ENCODE results near the gene INCENP. TPM values are rescaled to one million over a fixed set of nuclear protein-coding genes. Genes with fewer than 3 reads are reported as not detected.

Gene INCENP
- polyA plus RNA-seq, 1 donor = 51.0 TPM

DNA sequence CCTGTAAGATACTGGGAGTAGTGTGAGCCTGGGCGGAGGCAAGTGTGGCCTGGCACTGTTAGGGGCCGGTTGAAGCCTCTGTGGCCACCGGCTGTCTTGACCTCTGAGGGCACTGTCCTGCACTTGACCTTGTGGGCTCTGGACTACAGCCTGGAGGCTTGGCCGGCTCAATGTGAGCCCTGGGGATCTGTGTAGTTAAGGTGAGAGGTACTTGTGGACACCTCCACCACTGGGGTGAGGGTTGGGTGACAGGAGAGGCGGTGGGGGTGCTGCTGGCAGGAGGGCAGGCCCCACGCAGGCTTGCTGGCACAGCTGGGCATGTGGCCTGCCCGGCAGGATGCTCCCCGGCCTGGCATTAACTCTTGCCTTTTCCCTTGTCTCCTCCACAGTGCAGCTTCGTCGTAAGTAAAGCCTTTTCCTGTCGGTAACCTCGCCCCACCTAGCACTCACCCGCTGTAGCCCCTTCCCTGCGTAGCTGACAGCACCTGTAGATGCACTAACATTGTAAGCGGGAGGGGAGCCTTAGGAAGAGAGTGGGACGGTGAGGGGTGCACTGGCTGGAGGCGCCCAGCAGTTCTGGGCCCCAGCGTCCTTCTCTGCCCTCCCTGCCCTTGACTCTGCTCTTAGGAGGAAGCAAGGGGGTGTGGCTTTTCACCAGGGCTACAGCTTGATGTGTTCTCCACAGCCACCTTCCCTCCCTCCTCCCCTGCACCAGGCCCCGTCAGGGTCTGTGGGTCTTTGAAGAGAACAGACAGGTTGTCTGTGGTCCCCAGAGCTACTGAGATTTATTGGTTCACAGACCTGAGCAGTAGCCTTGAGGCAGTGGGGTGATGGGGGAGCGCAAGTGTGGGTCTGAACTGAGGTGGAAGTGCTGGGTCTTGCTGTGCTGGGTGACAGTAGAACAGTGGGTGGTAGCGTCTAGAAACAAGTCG, 17.6 kb downstream of the INCENP start:
- no peak for DNase-seq

- DNase-seq = no peak
These were observed 18.2 kb downstream of the INCENP start for GRCh38 chr11:62142043-62142375.

GRCh38 chr11:62142921-62143320, 19.1 kb downstream of the INCENP start:
- no peak for DNase-seq

- no peak for DNase-seq
These were observed 19.9 kb downstream of the INCENP start for GRCh38 chr11:62143727-62144126.

DNA sequence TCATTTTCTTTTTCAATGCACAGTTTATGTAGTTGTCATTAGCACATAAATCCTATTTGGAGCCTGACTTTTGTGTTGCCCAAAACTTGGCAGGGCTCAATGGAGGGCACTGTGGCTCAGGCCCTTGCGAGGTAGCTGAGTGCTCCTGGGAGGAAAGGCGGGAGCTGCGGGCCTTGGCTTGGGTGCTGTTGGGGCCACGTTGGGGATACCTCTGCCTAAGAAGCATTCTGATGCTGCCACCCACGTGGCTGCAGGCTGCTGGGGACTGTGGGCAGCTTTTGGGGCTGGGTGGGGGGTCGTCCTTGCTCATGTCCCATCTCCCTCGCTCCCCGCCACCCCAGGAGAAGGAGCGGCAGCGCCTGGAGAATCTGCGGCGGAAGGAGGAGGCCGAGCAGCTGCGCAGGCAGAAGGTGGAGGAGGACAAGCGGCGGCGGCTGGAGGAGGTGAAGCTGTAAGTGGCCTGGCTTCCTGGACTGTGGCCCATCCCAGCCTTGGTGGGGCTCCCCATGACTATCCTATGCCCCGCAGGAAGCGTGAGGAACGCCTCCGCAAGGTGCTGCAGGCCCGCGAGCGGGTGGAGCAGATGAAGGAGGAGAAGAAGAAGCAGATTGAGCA, 20.9 kb downstream of the INCENP start:
- DNase-seq = no peak

GRCh38 chr11:62145261-62145871, 21.6 kb downstream of the INCENP start:
- no peak for DNase-seq

- DNase-seq = no peak
These were observed 22.8 kb downstream of the INCENP start for GRCh38 chr11:62146476-62147200.

DNA sequence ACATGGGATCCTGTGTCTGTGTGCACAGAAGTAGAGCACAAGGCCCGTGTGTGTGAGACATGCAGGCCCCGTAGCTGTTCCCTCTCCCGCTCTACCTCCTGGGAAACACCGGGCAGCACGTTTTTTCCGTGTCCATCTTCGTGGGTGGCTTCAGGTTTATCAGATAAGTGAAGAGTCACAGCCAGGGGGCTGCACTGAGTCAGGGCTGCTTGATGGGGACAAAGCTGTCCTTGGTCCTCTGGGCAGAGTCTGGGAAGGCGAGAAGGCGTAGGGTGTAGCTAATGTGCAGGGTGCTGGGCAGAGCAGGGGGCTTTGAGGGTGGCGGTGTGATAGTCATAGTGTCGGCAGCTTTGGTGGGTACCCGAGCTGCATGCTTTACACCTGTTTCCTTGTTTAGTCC, 23.7 kb downstream of the INCENP start:
- DNase-seq = no peak

DNA sequence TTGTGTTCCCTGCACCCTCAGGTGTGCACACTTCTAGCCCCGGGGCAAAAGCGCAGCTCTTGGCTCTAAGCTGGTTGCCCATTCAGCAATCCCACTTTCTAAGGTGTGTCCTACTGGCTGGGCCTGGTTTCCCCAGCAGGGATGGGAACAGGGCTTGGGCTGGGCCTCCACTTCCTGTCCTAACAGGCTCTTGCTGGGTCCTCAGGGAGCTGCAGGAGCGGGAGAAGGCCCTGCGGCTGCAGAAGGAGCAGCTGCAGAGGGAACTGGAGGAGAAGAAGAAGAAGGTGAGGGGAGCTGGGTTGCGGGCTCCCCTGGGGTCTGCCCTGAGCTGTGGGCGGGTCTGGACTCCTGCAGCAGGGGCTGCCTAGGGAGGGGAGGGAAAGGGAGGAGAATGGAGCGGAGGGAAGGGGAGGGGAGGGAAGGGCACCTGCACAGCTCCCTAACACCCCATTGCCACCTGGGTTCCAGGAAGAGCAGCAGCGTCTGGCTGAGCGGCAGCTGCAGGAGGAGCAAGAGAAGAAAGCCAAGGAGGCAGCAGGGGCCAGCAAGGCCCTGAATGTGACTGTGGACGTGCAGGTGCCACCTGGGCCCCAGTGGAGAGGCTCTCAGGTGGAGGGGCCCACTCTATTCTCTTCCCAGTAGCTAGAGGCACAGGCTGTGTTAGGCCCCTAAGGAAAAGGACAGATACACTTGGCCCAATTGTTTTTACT, 24.6 kb downstream of the INCENP start:
- no peak for DNase-seq

GRCh38 chr11:62149986-62150886, 26.4 kb downstream of the INCENP start:
- no peak for DNase-seq

DNA sequence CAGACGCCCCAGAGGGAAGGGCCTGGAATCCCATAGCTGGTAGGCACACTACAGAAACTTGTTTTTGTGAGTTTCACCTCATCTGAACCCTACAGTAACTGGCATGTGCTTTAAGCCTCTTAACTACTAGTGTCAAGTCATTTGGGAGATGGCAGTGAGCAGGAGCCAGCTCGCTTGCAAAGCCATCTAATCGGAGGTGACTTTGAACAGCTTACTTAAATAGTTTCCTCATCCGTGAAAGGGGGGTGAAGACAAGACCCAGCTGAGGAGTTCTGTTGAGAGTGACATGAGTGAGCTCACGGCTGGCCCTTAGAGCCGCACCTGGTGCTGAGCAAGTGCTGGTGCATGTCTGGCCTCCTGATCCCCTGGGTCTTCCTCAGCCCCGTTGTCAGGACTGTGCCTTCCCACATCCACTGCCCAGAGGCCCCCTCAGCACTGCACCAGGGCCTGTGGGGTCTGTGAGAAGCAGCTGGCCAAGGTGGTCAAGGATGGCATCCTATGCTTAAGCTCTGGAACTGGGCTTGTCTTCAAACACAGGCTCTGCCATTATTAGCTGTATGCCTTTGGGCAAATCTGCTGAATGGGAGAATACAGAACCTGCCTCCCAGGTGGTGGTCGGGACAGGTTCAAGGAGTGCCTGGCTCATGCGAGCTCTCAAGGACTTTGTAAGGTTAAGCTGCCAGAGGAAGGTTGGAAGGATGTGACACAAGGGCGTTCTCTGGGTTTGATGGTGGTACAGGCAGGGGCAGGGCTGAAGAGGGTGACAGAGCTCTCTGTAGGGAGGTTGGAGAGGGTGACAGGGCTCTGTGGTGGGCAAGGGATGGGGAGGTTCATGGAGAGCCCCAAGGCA, 27.3 kb downstream of the INCENP start:
- DNase-seq = no peak

GRCh38 chr11:62151737-62152102, 27.9 kb downstream of the INCENP start:
- no peak for DNase-seq

DNA sequence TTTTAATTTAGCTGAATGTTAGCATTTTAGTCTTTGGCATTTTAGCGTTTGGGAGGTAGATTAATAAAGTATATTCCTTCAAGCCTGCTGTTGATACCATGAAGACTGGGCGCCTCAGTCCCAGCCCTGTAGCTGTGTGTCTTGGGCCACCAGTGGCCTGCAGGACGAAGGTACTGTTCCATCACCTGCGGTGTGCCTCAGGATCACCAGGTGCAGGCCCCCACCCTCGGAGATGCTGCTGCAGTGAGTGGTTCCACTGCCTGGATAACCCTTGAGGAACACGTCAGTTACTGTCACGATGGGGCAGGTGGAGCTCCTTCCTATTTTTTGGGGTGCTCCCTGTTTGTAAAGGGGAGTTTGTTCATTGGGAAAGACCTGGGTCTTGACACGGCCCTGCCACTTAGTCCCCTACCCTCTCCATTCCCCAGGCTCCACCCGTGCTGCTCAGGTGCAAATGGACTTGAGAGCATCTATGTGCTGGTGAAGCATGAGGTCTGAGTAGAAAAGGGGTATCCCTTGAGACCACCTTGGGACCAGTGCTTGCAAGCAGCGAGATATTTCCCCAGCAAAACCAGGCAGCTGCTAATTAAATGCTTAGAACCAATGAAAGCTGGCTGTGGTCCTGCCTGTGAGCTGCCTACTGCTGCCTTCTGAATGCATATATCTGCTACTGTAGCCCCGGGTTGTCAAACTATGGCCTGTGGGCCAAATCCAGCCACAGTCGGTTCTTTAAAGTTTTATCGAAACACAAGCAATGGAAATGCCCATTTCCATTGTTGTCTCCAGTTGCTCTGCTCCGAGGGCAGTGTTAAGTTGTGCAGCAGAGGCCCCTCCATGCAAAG, 28.7 kb downstream of the INCENP start:
- DNase-seq = no peak

DNA sequence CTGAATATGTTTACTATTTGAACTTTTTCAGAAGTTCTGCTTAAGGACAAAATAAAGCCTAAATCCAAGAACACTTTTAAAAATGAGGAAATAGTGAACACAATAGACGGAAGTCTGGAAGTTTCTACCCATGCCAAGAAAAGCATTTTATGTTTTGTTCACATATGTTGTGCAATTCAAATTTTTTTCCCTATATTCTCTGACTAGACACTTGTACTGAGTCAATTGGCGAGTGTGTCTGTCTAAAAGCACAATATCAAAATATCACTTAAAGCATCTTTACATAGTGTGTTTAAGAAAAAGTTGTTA, 29.2 kb downstream of the INCENP start:
- no peak for DNase-seq

GRCh38 chr11:62153617-62154016, 29.8 kb downstream of the INCENP start:
- no peak for DNase-seq

DNA sequence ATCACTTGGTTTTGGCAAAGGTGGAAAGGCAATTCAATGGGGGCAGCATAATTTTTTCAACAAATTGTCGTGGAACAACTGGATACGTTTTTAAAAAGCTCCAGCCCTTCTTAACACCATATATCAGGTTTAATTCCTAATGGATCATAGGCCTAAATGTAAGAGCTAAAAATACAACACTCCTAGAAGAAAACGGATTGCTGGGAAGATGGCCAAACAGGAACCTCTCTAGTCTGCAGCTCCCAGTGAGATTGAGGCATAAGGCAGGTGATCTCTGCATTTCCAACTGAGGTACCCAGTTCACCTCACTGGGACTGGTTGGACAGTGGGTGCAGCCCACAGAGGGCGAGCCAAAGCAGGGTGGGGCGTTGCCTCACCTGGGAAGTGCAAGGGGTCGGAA, 33.8 kb downstream of the INCENP start:
- DNase-seq = no peak

DNA sequence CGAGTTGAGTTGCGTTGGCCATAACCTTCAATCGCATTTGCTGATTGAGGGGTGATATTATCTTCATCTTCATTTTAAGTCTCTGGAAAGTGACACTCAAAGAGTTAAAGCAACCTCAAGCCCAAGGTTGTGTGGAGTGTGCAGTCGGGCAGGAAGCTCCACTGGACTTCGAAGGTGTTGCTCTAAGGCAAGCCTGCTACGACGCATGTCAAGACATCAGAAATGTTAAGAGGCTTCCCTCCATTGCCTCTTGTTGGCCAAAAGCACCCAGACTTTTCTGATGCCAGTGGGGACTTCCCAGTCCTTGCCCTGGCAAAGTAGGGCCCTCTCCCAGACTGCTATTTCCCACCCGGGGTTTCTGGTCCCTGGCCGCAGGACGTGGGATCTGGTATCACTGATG, 42.6 kb downstream of the INCENP start:
- no peak for DNase-seq

DNA sequence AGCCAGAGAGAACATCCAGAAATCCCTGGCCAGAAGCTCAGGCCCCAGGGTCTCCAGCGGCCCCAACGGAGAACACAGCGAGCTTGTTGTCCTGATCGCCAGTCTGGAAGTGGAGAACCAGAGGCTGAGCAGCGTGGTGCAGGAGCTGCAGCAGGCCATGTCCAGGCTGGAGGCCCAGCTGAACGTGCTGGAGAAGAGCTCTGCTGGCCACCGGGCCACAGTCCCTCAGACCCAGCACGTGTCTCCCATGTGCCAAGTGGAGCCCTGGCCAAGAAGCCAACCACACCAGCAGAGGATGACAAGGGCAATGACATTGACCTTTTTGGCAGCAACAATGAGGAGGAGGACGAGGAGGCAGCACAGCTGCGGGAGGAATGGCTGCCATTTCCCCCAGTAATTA, 45.6 kb downstream of the INCENP start:
- DNase-seq = no peak

- DNase-seq = no peak
These were observed 46.1 kb downstream of the INCENP start for GRCh38 chr11:62169935-62170334.

All from left kidney (tissue), 2 donors.